ENCODE data around the gene DEPP1.

DEPP1 gene

GRCh38 chr10:45001381-45002148 lies 23.0 kb upstream of the DEPP1 start:
- peaks cover 29% of the 10 kb centered on the region for H4K20me1 ChIP-seq
- H3K9me3 ChIP-seq: peaks cover 30% of the 10 kb centered on the region
- H3K4me1 ChIP-seq: peaks cover 58% of the 10 kb centered on the region
- TF ChIP-seq Cebpa-rat (IDR thresholded peaks at IDR 0.05): no peak
- H3K4me2 ChIP-seq: peak overlapping the region; percentile 97
- H3K4me3 ChIP-seq: peak overlapping the region; percentile 81
- peak overlapping the region; percentile 97 for H3K9ac ChIP-seq
- peak overlapping the region; percentile 98 for H3K27ac ChIP-seq
- H3K36me3 ChIP-seq: peaks cover 39% of the 10 kb centered on the region
- H3K27me3 ChIP-seq: no peaks in the 10 kb centered on the region

- Histone ChIP-seq H3K4me2 (peak within 1 kb of the TSS; percentile 97), H3K4me1 (peaks cover 65% of the 10 kb centered on the region), H4K20me1 (peaks cover 22% of the 10 kb centered on the region), H3K27ac (peak within 1 kb of the TSS; percentile 98), H3K27me3 (no peaks in the 10 kb centered on the region), H3K36me3 (peaks cover 37% of the 10 kb centered on the region), H3K9ac (peak within 1 kb of the TSS; percentile 97), H3K9me3 (peaks cover 30% of the 10 kb centered on the region), H3K4me3 (peak within 1 kb of the TSS; percentile 81)
- no peak for TF ChIP-seq Cebpa-rat (IDR thresholded peaks at IDR 0.05)
Measured at GRCh38 chr10:45000752-45001380, 22.3 kb upstream of the DEPP1 start, which contains the start of gene ZNF22. Gene ZNF22, plus strand, starts transcription at chr10:45000923. Its CDS starts 2,446 bp downstream, at chr10:45003369.

GRCh38 chr10:45000138-45000751 lies 21.6 kb upstream of the DEPP1 start:
- peak overlapping the region; percentile 81 for H3K4me3 ChIP-seq
- H3K27me3 ChIP-seq: no peaks in the 10 kb centered on the region
- H3K9me3 ChIP-seq: peaks cover 30% of the 10 kb centered on the region
- TF ChIP-seq Cebpa-rat (IDR thresholded peaks at IDR 0.05): peak; percentile 24; the same call in 1 of the 2 replicates
- peak overlapping the region; percentile 98 for H3K27ac ChIP-seq
- H4K20me1 ChIP-seq: peaks cover 16% of the 10 kb centered on the region
- H3K4me1 ChIP-seq: peaks cover 71% of the 10 kb centered on the region
- peak overlapping the region; percentile 97 for H3K4me2 ChIP-seq
- peak overlapping the region; percentile 97 for H3K9ac ChIP-seq
- peaks cover 31% of the 10 kb centered on the region for H3K36me3 ChIP-seq

- peak overlapping the region; percentile 98 for H3K27ac ChIP-seq
- H3K4me2 ChIP-seq: peak overlapping the region; percentile 97
- H3K36me3 ChIP-seq: peaks cover 11% of the 10 kb centered on the region
- H3K27me3 ChIP-seq: no peaks in the 10 kb centered on the region
- no peaks in the 10 kb centered on the region for H4K20me1 ChIP-seq
- peaks cover 12% of the 10 kb centered on the region for H3K9me3 ChIP-seq
- 0 out of 2 replicates have a peak overlapping the region, but pooled peaks have one; percentile 97 for H3K9ac ChIP-seq
- peak overlapping the region; percentile 81; the same call in 1 of the 2 replicates for H3K4me3 ChIP-seq
- TF ChIP-seq Cebpa-rat (IDR thresholded peaks at IDR 0.05): no peak
- peaks cover 81% of the 10 kb centered on the region for H3K4me1 ChIP-seq
Measured at GRCh38 chr10:44998146-44998631, 19.6 kb upstream of the DEPP1 start.

- Histone ChIP-seq H3K27ac (peak overlapping the region; percentile 98), H3K36me3 (peaks cover under 1% of the 10 kb centered on the region; the same call in 1 of the 2 replicates), H3K9me3 (peaks cover 2% of the 10 kb centered on the region; the same call in 1 of the 2 replicates), H3K9ac (peak overlapping the region; percentile 82), H3K4me2 (peak overlapping the region; percentile 97), H3K27me3 (no peaks in the 10 kb centered on the region), H4K20me1 (no peaks in the 10 kb centered on the region), H3K4me3 (peak overlapping the region; percentile 27), H3K4me1 (peaks cover 85% of the 10 kb centered on the region)
- no peak for TF ChIP-seq Cebpa-rat (IDR thresholded peaks at IDR 0.05)
Measured at GRCh38 chr10:44997105-44997748, 18.6 kb upstream of the DEPP1 start.

GRCh38 chr10:44995914-44996669 lies 17.5 kb upstream of the DEPP1 start:
- peak overlapping the region; percentile 98 for H3K27ac ChIP-seq
- no peak for TF ChIP-seq Cebpa-rat (IDR thresholded peaks at IDR 0.05)
- H3K9me3 ChIP-seq: no peaks in the 10 kb centered on the region
- H3K9ac ChIP-seq: peak overlapping the region; percentile 82
- H3K4me1 ChIP-seq: peaks cover 92% of the 10 kb centered on the region
- peak overlapping the region; percentile 27 for H3K4me3 ChIP-seq
- H3K36me3 ChIP-seq: no peaks in the 10 kb centered on the region
- no peaks in the 10 kb centered on the region for H4K20me1 ChIP-seq
- H3K27me3 ChIP-seq: no peaks in the 10 kb centered on the region
- H3K4me2 ChIP-seq: peak overlapping the region; percentile 97

GRCh38 chr10:44995581-44995913 lies 16.9 kb upstream of the DEPP1 start:
- TF ChIP-seq Cebpa-rat (IDR thresholded peaks at IDR 0.05): no peak
- Histone ChIP-seq H3K4me2 (peak overlapping the region; percentile 97), H3K9me3 (no peaks in the 10 kb centered on the region), H4K20me1 (no peaks in the 10 kb centered on the region), H3K4me3 (no peak overlapping the region), H3K4me1 (peaks cover 98% of the 10 kb centered on the region), H3K27ac (peak overlapping the region; percentile 98), H3K36me3 (no peaks in the 10 kb centered on the region), H3K27me3 (no peaks in the 10 kb centered on the region), H3K9ac (peak overlapping the region; percentile 82)

GRCh38 chr10:44994752-44995530 lies 16.3 kb upstream of the DEPP1 start:
- no peaks in the 10 kb centered on the region for H4K20me1 ChIP-seq
- H3K9ac ChIP-seq: peak overlapping the region; percentile 82; the same call in 1 of the 2 replicates
- H3K9me3 ChIP-seq: no peaks in the 10 kb centered on the region
- no peak for TF ChIP-seq Cebpa-rat (IDR thresholded peaks at IDR 0.05)
- no peaks in the 10 kb centered on the region for H3K27me3 ChIP-seq
- peak overlapping the region; percentile 97 for H3K4me2 ChIP-seq
- no peak overlapping the region for H3K4me3 ChIP-seq
- H3K27ac ChIP-seq: peak overlapping the region; percentile 98
- H3K4me1 ChIP-seq: peaks cover 100% of the 10 kb centered on the region
- H3K36me3 ChIP-seq: no peaks in the 10 kb centered on the region
